HG03558 (cell line): ENCODE results near the gene PPP2R5B.

Source experiments
- ATAC-seq: cut with Tn5 transposase; IDR thresholded peaks from one replicate; pipeline ENCODE4 v1.9.1; 2021; ENCODE audit warnings: moderate number of reproducible peaks; ENCODE audit not compliant: unreplicated experiment; ENCODE audit errors: extremely low read depth

Gene PPP2R5B

GRCh38 chr11:64888406-64888728 is 36.1 kb upstream of the PPP2R5B start:
- no peak for ATAC-seq

GRCh38 chr11:64888729-64889511 is 35.6 kb upstream of the PPP2R5B start:
- ATAC-seq: no peak

GRCh38 chr11:64890522-64890939 is 34.0 kb upstream of the PPP2R5B start:
- no peak for ATAC-seq

GRCh38 chr11:64891215-64891848 is 33.2 kb upstream of the PPP2R5B start:
- no peak for ATAC-seq

- ATAC-seq: no peak
These were observed 32.6 kb upstream of the PPP2R5B start for GRCh38 chr11:64891880-64892279.

GRCh38 chr11:64892411-64892831 is 32.1 kb upstream of the PPP2R5B start:
- no peak for ATAC-seq

- no peak for ATAC-seq
These were observed 31.7 kb upstream of the PPP2R5B start for GRCh38 chr11:64892838-64893193.

- no peak for ATAC-seq
These were observed 31.1 kb upstream of the PPP2R5B start for GRCh38 chr11:64893194-64894069.

- ATAC-seq: no peak
These were observed 30.2 kb upstream of the PPP2R5B start for GRCh38 chr11:64894070-64894811.

- ATAC-seq: no peak
These were observed 29.6 kb upstream of the PPP2R5B start for GRCh38 chr11:64894812-64895452.

GRCh38 chr11:64896448-64897022 is 28.0 kb upstream of the PPP2R5B start:
- ATAC-seq: no peak

- no peak for ATAC-seq
These were observed 27.0 kb upstream of the PPP2R5B start for GRCh38 chr11:64897381-64898075.

GRCh38 chr11:64898076-64898445 is 26.4 kb upstream of the PPP2R5B start:
- no peak for ATAC-seq

GRCh38 chr11:64898541-64898940 is 25.9 kb upstream of the PPP2R5B start:
- no peak for ATAC-seq

GRCh38 chr11:64900263-64900678 is 24.2 kb upstream of the PPP2R5B start:
- no peak for ATAC-seq

- ATAC-seq: no peak
These were observed 23.7 kb upstream of the PPP2R5B start for GRCh38 chr11:64900774-64901173.

- no peak for ATAC-seq
These were observed 22.2 kb upstream of the PPP2R5B start for GRCh38 chr11:64902102-64902900.

- ATAC-seq: no peak
These were observed 21.1 kb upstream of the PPP2R5B start for GRCh38 chr11:64903291-64903833.
